Fibroblast of skin of left quadriceps (primary cell): ENCODE data around the gene EVX2.

Experiments
- DNase-seq, 2 experiments: peaks; one replicate each; pipeline ENCODE4 v3.0.0-alpha.2; 2013; ENCODE audit warnings: low read depth in 2 of 2

EVX2 gene

GRCh38 chr2:176096243-176096985 is 12.7 kb upstream of the EVX2 start:
- no peak for DNase-seq

GRCh38 chr2:176095421-176095820 is 11.7 kb upstream of the EVX2 start:
- DNase-seq: no peak

GRCh38 chr2:176094349-176094748 is 10.6 kb upstream of the EVX2 start:
- no peak for DNase-seq

GRCh38 chr2:176093898-176094249 is 10.1 kb upstream of the EVX2 start:
- DNase-seq: no peak

- DNase-seq: no peak
Observed at GRCh38 chr2:176093145-176093897, 9.6 kb upstream of the EVX2 start.

GRCh38 chr2:176092270-176093144 is 8.7 kb upstream of the EVX2 start, which contains the start of gene HOXD13:
TSS of gene HOXD13 (plus strand) at chr2:176092721. CDS start at chr2:176092891, 170 bp downstream.
- no peak for DNase-seq

- no peak for DNase-seq
Observed at GRCh38 chr2:176091329-176092258, 7.8 kb upstream of the EVX2 start.

- no peak for DNase-seq
Observed at GRCh38 chr2:176090862-176091261, 7.1 kb upstream of the EVX2 start.

- no peak for DNase-seq
Observed at GRCh38 chr2:176089843-176090395, 6.2 kb upstream of the EVX2 start.

GRCh38 chr2:176088937-176089842 is 5.4 kb upstream of the EVX2 start:
- DNase-seq: no peak

GRCh38 chr2:176088048-176088936 is 4.5 kb upstream of the EVX2 start:
- no peak for DNase-seq

GRCh38 chr2:176087330-176088047 is 3.7 kb upstream of the EVX2 start:
- no peak for DNase-seq

- no peak for DNase-seq
Observed at GRCh38 chr2:176085861-176086771, 2.4 kb upstream of the EVX2 start.

- no peak for DNase-seq
Observed at GRCh38 chr2:176085120-176085788, 1.5 kb upstream of the EVX2 start.

- no peak for DNase-seq
Observed at GRCh38 chr2:176084611-176085119, 903 bp upstream of the EVX2 start.
